Esophagus muscularis mucosa (tissue), 4 donors: Measurements from ENCODE around the gene TMEM131L. TPM values are rescaled to one million over a fixed set of nuclear protein-coding genes. Genes with fewer than 3 reads are reported as not detected.

Experiments
- DNase-seq: peaks from one replicate; pipeline ENCODE4 v3.0.0-alpha.2; 2017; ENCODE audit errors: extremely low spot score
- H3K27ac ChIP-seq, 4 donors: fragments of 200-600 bp; sonication (generic); replicated peaks in 1 of 4; 1 replicate in 3 of 4; 2 replicates in 1 of 4; pipeline ENCODE4 v1.5.1; 2016 to 2019; ENCODE audit warnings: mild to moderate bottlenecking in 1 of 4
- H3K27me3 ChIP-seq, 4 donors: fragments of 200-600 bp; sonication (generic); one replicate each; pipeline versions ENCODE4 v1.5.1 to v1.6.0; 2016 to 2019
- H3K36me3 ChIP-seq, 4 donors: fragments of 200-600 bp; sonication (generic); one replicate each; pipeline ENCODE4 v1.5.1; 2016 to 2019
- H3K4me1 ChIP-seq, 4 donors: fragments of 200-600 bp; sonication (generic); one replicate each; pipeline ENCODE4 v1.5.1; 2016 to 2019
- H3K4me3 ChIP-seq, 4 donors: fragments of 200-600 bp; sonication (generic); 1 replicate in 2 of 4; 2 replicates in 2 of 4; pipeline ENCODE4 v1.5.1; 2016 to 2019; ENCODE audit warnings: mild to moderate bottlenecking in 4 of 4, moderate library complexity in 1 of 4
- H3K9me3 ChIP-seq, 4 donors: fragments of 200-600 bp; sonication (generic); 1 replicate in 3 of 4; 2 replicates in 1 of 4; pipeline ENCODE4 v1.5.1; 2016 to 2019
- CTCF ChIP-seq, 3 experiments: fragments of 200-600 bp in 2 of 3; fragments of 450-650 bp in 1 of 3; sonication (generic) in 2 of 3; IDR thresholded peaks; one replicate each; pipeline ENCODE4 v1.5.1; 2017 to 2019; ENCODE audit warnings: antibody characterized with exemption in 3 of 3, mild to moderate bottlenecking in 2 of 3, moderate library complexity in 1 of 3
- EP300 ChIP-seq: sonication (generic); formaldehyde crosslinking; IDR thresholded peaks from one replicate; pipeline ENCODE4 v1.6.1; 2017; ENCODE audit warnings: antibody characterized with exemption
- POLR2A ChIP-seq: fragments of 450-650 bp; IDR thresholded peaks from one replicate; pipeline ENCODE4 v1.6.1; 2017; ENCODE audit warnings: antibody characterized with exemption, moderate library complexity, mild to moderate bottlenecking, low read depth
- POLR2AphosphoS5 ChIP-seq, 2 donors: sonication (generic); formaldehyde crosslinking; IDR thresholded peaks; one replicate each; pipeline ENCODE4 v1.6.1; 2017; ENCODE audit warnings: antibody characterized with exemption in 2 of 2
- WGBS: methylation state at CpG from one replicate; pipeline ENCODE4 v1.1.5; 2018; 5-methylcytosine and 5-hydroxymethylcytosine counted together
- intact Hi-C: fragments of 100-400 bp; cut with DNase I; formaldehyde crosslinking; loops from one replicate; pipeline ENCODE4 v1.15.1; 2023
- total RNA-seq, 4 donors: library from RNA; depleted of rRNA; stranded (reverse); fragments of >200 nt; gene quantifications; one replicate each; pipeline versions ENCODE4 v1.1.0 to v1.2.1, GENCODE V29; 2016

TMEM131L gene
- total RNA-seq, 4 donors from 2014 or later, result 10.3 to 16.3 (median 12.1) TPM

- 64% methylated on average over 11 of the region's 14 CpGs for WGBS
- TF ChIP-seq EP300 (no peak), POLR2AphosphoS5 (IDR thresholded peaks at IDR 0.05) (peak; percentile 17 to 28)
Measured at GRCh38 chr4:153486281-153487151, 20.4 kb downstream of the TMEM131L start.

GRCh38 chr4:153488006-153488891, 22.1 kb downstream of the TMEM131L start:
- no peaks in the 10 kb centered on the region for H3K36me3 ChIP-seq
- H3K4me1 ChIP-seq, result peaks cover 48 to 70% (median 62%) of the 10 kb centered on the region in 4 donors
- H3K27ac ChIP-seq, result peak overlapping the region; percentile 68 to 80 (median 74)
- TF ChIP-seq CTCF (IDR thresholded peaks at IDR 0.05) (no peak), POLR2AphosphoS5 (IDR thresholded peaks at IDR 0.05) (no peak)
- H3K27me3 ChIP-seq, result no peaks in the 10 kb centered on the region
- 29% methylated on average over 15 of the region's 24 CpGs for WGBS
- H3K9me3 ChIP-seq, result no peaks in the 10 kb centered on the region
- peak overlapping the region; percentile 3 to 36 (median 24) for H3K4me3 ChIP-seq
- peak; percentile 92 for DNase-seq
- intact Hi-C loops, result no loop called here

More at GRCh38 chr4:153486281-153487151, 20.4 kb downstream of the TMEM131L start:
- Histone ChIP-seq H3K9me3 (no peaks in the 10 kb centered on the region), H3K27me3 (no peaks in the 10 kb centered on the region), H3K4me3 (no peak overlapping the region), H3K36me3 (no peaks in the 10 kb centered on the region), H3K4me1 (peaks cover 51 to 74% (median 68%) of the 10 kb centered on the region in 4 donors), H3K27ac (peak overlapping the region; percentile 68 to 80 (median 74))
- DNase-seq, result no peak
- intact Hi-C loops, result no loop called here

- TF ChIP-seq POLR2A, result no peak
- no peak for TF ChIP-seq POLR2AphosphoS5 (IDR thresholded peaks at IDR 0.05)
- no peak for TF ChIP-seq EP300
- Histone ChIP-seq H3K4me3 (no peak overlapping the region), H3K27ac (peak overlapping the region in 1 of 4 donors; percentile 80), H3K9me3 (no peaks in the 10 kb centered on the region), H3K27me3 (no peaks in the 10 kb centered on the region), H3K36me3 (no peaks in the 10 kb centered on the region), H3K4me1 (peaks cover 47 to 59% (median 52%) of the 10 kb centered on the region in 4 donors)
- intact Hi-C loops, result no loop called here
- 86% methylated on average over 7 of the region's 7 CpGs for WGBS
- peak; percentile 14 for DNase-seq
Measured at GRCh38 chr4:153489856-153490558, 23.8 kb downstream of the TMEM131L start.

GRCh38 chr4:153490985-153491483, 24.9 kb downstream of the TMEM131L start:
- intact Hi-C loops, result no loop called here
- H3K4me3 ChIP-seq, result no peak overlapping the region
- H3K4me1 ChIP-seq, result peaks cover 44 to 59% (median 52%) of the 10 kb centered on the region in 4 donors
- no peaks in the 10 kb centered on the region for H3K9me3 ChIP-seq
- no peaks in the 10 kb centered on the region for H3K36me3 ChIP-seq
- WGBS, result 83% methylated on average over 8 of the region's 8 CpGs
- TF ChIP-seq CTCF (IDR thresholded peaks at IDR 0.05) (no peak), POLR2A (no peak), POLR2AphosphoS5 (IDR thresholded peaks at IDR 0.05) (no peak), EP300 (no peak)
- no peaks in the 10 kb centered on the region for H3K27me3 ChIP-seq
- no peak overlapping the region for H3K27ac ChIP-seq
- DNase-seq, result no peak

- Histone ChIP-seq H3K27ac (no peak overlapping the region), H3K4me3 (no peak overlapping the region), H3K27me3 (no peaks in the 10 kb centered on the region), H3K36me3 (no peaks in the 10 kb centered on the region), H3K9me3 (no peaks in the 10 kb centered on the region), H3K4me1 (peaks cover 35 to 58% (median 48%) of the 10 kb centered on the region in 4 donors)
- WGBS, result 90% methylated on average over 10 of the region's 10 CpGs
- TF ChIP-seq POLR2A, result no peak
- no peak for TF ChIP-seq CTCF (IDR thresholded peaks at IDR 0.05)
- no peak for TF ChIP-seq POLR2AphosphoS5 (IDR thresholded peaks at IDR 0.05)
- TF ChIP-seq EP300, result no peak
- intact Hi-C loops, result no loop called here
- no peak for DNase-seq
Measured at GRCh38 chr4:153494562-153494961, 28.4 kb downstream of the TMEM131L start.
